ENCODE results near the gene KLF7.

KLF7 gene

GRCh38 chr2:207088276-207088675 is 77.5 kb downstream of the KLF7 start:
- no peak for DNase-seq
- Histone ChIP-seq H3K27me3 (no peaks in the 10 kb centered on the region), H3K4me3 (ENCODE audit: low read depth, low read length) (no peak overlapping the region), H3K36me3 (peaks cover 65% of the 10 kb centered on the region), H3K9me3 (no peaks in the 10 kb centered on the region), H3K4me1 (peaks cover 69% of the 10 kb centered on the region)
- no peak for TF ChIP-seq CTCF (IDR thresholded peaks at IDR 0.05; ENCODE audit: low read depth, low read length)

- Histone ChIP-seq H3K9me3 (no peaks in the 10 kb centered on the region), H3K4me3 (ENCODE audit: low read depth, low read length) (no peak overlapping the region), H3K4me1 (peaks cover 72% of the 10 kb centered on the region), H3K27me3 (no peaks in the 10 kb centered on the region), H3K36me3 (peaks cover 73% of the 10 kb centered on the region)
- peak; percentile 83 for DNase-seq
- no peak for TF ChIP-seq CTCF (IDR thresholded peaks at IDR 0.05; ENCODE audit: low read depth, low read length)
Measured at GRCh38 chr2:207087046-207087902, 78.5 kb downstream of the KLF7 start.

- Histone ChIP-seq H3K36me3 (peaks cover 72% of the 10 kb centered on the region), H3K4me1 (peaks cover 63% of the 10 kb centered on the region), H3K4me3 (ENCODE audit: low read depth, low read length) (no peak overlapping the region), H3K27me3 (no peaks in the 10 kb centered on the region), H3K9me3 (no peaks in the 10 kb centered on the region)
- DNase-seq, result no peak
- TF ChIP-seq CTCF (IDR thresholded peaks at IDR 0.05; ENCODE audit: low read depth, low read length), result no peak
Measured at GRCh38 chr2:207086136-207086535, 79.6 kb downstream of the KLF7 start.

GRCh38 chr2:207085110-207085509 is 80.6 kb downstream of the KLF7 start:
- Histone ChIP-seq H3K4me3 (ENCODE audit: low read depth, low read length) (no peak overlapping the region), H3K27me3 (no peaks in the 10 kb centered on the region), H3K4me1 (peaks cover 52% of the 10 kb centered on the region), H3K36me3 (peaks cover 73% of the 10 kb centered on the region), H3K9me3 (no peaks in the 10 kb centered on the region)
- TF ChIP-seq CTCF (IDR thresholded peaks at IDR 0.05; ENCODE audit: low read depth, low read length), result no peak
- DNase-seq, result no peak

GRCh38 chr2:207083361-207084110 is 82.2 kb downstream of the KLF7 start:
- no peak for DNase-seq
- Histone ChIP-seq H3K4me3 (ENCODE audit: low read depth, low read length) (no peak overlapping the region), H3K9me3 (no peaks in the 10 kb centered on the region), H3K27me3 (no peaks in the 10 kb centered on the region), H3K36me3 (peaks cover 79% of the 10 kb centered on the region), H3K4me1 (peaks cover 37% of the 10 kb centered on the region)
- TF ChIP-seq CTCF (IDR thresholded peaks at IDR 0.05; ENCODE audit: low read depth, low read length), result no peak

- DNase-seq, result no peak
- Histone ChIP-seq H3K9me3 (no peaks in the 10 kb centered on the region), H3K4me3 (ENCODE audit: low read depth, low read length) (no peak overlapping the region), H3K36me3 (peaks cover 74% of the 10 kb centered on the region), H3K27me3 (no peaks in the 10 kb centered on the region), H3K4me1 (peaks cover 28% of the 10 kb centered on the region)
- no peak for TF ChIP-seq CTCF (IDR thresholded peaks at IDR 0.05; ENCODE audit: low read depth, low read length)
Measured at GRCh38 chr2:207082619-207083018, 83.1 kb downstream of the KLF7 start.
